Activated T-helper 2 cell treated with anti-CD3 and anti-CD28 coated beads, Interferon-gamma antibody, Interleukin-2, Interleukin-4, amounts not matched to agents 10 μg/mL and 5 μg/mL and 100 μg/mL, durations not matched to agents 14 hours and 24 hours and 36 hours (primary cell): Measurements from ENCODE around the gene POU3F4. TPM values are rescaled to one million over a fixed set of nuclear protein-coding genes. Genes with fewer than 3 reads are reported as not detected.

Experiments used
- DNase-seq: peaks from one replicate; pipeline ENCODE4 v3.0.0; 2021; ENCODE audit warnings: low spot score
- H3K27ac Mint-ChIP-seq: one replicate; pipeline ENCODE4 v1.8.0; 2021; ENCODE audit warnings: mixed read lengths
- H3K27me3 Mint-ChIP-seq: one replicate; pipeline ENCODE4 v1.8.0; 2021; ENCODE audit warnings: low read depth, mixed read lengths
- H3K36me3 Mint-ChIP-seq: one replicate; pipeline ENCODE4 v1.8.0; 2021; ENCODE audit warnings: low read depth, mixed read lengths
- H3K4me1 Mint-ChIP-seq: one replicate; pipeline ENCODE4 v1.8.0; 2021; ENCODE audit warnings: low read depth, mixed read lengths
- H3K4me3 Mint-ChIP-seq: one replicate; pipeline ENCODE4 v1.8.0; 2021; ENCODE audit warnings: low read depth, mild to moderate bottlenecking, moderate library complexity, mixed read lengths
- H3K9me3 Mint-ChIP-seq: one replicate; pipeline ENCODE4 v1.8.0; 2021; ENCODE audit warnings: mixed read lengths
- intact Hi-C: fragments of 100-400 bp; cut with micrococcal nuclease; formaldehyde crosslinking; loops from one replicate; pipeline ENCODE4 v1.15.1; 2023
- total RNA-seq: library from RNA; stranded (reverse); gene quantifications from 2 replicates; pipeline ENCODE4 v1.2.3, GENCODE V29; 2022

The POU3F4 gene
- total RNA-seq, 1 donor from 2014 or later: not detected

DNA sequence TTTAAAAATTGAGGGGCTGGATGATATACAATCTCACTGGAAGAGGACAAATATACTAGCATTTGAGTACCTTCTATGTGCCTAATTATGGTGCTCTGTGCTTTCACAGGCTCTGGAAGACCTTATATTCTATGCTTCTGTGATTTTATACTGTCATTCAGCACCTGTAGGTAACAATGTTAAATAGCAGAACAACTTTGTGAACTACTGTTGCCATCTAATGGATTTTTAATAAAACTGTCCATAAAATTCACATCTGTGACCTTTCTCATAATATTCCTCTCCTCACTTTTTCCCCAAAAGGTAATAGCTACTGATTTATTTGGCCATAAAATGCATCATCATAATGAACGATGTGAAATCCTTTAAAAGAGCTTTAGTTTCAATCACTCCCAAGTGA, 21.9 kb downstream of the POU3F4 start:
- no peak for DNase-seq
- no peaks in the 10 kb centered on the region for H3K36me3 Mint-ChIP-seq
- H3K27ac Mint-ChIP-seq: no peak overlapping the region
- H3K9me3 Mint-ChIP-seq: no peaks in the 10 kb centered on the region
- no peaks in the 10 kb centered on the region for H3K4me1 Mint-ChIP-seq
- H3K27me3 Mint-ChIP-seq: no peaks in the 10 kb centered on the region
- H3K4me3 Mint-ChIP-seq: no peak overlapping the region
- intact Hi-C loops: no loop called here

DNA sequence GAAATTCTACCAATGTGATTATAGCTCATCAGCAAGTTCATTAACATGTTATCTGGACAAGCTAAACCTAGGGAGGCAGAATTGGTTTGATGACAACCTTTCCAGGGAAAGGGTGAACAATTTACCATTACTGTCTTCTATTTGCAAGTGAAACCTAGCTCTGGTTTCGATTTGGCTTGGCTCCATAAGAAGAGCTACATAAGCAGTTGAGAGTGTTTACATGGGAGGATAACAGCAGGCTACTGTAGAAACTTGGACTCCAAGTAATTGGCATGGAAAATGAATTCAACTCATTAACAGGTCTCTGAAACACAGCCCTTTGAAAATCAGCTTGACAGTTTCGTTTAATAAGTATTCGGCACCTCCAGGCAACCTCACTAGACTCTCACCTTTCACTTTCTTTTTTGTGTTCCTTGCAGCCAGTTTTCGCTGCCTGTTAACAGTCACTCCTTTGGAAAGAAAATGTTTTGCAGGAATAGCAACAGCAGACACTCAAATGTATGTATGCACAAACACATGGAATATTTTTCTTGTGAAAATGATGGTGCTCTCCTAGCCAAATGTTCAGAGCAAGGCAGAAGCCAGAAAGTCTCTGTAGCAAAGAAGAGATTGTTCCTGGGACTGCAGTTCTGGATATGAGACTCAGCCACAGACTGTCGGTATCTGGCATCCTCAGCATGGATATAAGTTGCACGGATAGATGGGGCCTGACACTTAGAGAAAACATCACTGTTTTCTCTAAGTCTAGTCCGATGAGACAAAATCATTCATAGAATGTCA, 27.5 kb downstream of the POU3F4 start:
- Mint-ChIP-seq H3K4me1 (no peaks in the 10 kb centered on the region), H3K27me3 (no peaks in the 10 kb centered on the region), H3K4me3 (peak overlapping the region; percentile 42), H3K27ac (no peak overlapping the region), H3K9me3 (no peaks in the 10 kb centered on the region), H3K36me3 (no peaks in the 10 kb centered on the region)
- no peak for DNase-seq
- intact Hi-C loops: no loop called here
